Ishikawa (cell line): ENCODE measurements around the gene CELSR2.

Source experiments
- CREB1 ChIP-seq: IDR thresholded peaks from 2 replicates; pipeline ENCODE4 v1.6.1; 2012; ENCODE audit warnings: low read depth
- EGR1 ChIP-seq: IDR thresholded peaks from 2 replicates; pipeline ENCODE4 v1.6.1; 2012
- EP300 ChIP-seq: IDR thresholded peaks from 2 replicates; pipeline ENCODE4 v1.6.1; 2012; ENCODE audit warnings: borderline replicate concordance
- MAX ChIP-seq: IDR thresholded peaks from 2 replicates; pipeline ENCODE4 v1.6.1; 2012
- NFIC ChIP-seq: IDR thresholded peaks from 2 replicates; pipeline ENCODE4 v1.6.1; 2012
- RAD21 ChIP-seq: IDR thresholded peaks from 2 replicates; pipeline ENCODE4 v1.6.1; 2012; ENCODE audit warnings: low read depth
- REST ChIP-seq: IDR thresholded peaks from 2 replicates; pipeline ENCODE4 v1.6.1; 2012; ENCODE audit warnings: low read depth, mild to moderate bottlenecking
- TAF1 ChIP-seq: IDR thresholded peaks from 2 replicates; pipeline ENCODE4 v1.6.1; 2012; ENCODE audit warnings: low read depth, mild to moderate bottlenecking
- USF1 ChIP-seq: IDR thresholded peaks from 2 replicates; pipeline ENCODE4 v1.6.1; 2012
- YY1 ChIP-seq: IDR thresholded peaks from 2 replicates; pipeline ENCODE4 v1.6.1; 2012; ENCODE audit warnings: low read depth

GRCh38 chr1:109255678-109256077 lies 6.3 kb downstream of the CELSR2 start:
- TF ChIP-seq USF1 (no peak), YY1 (no peak), REST (no peak), MAX (no peak), EGR1 (no peak), CREB1 (no peak), RAD21 (no peak), EP300 (no peak), NFIC (no peak), TAF1 (no peak)
